Endothelial cell of umbilical vein (primary cell): ENCODE results near the gene LRP6. TPM values are rescaled to one million over a fixed set of nuclear protein-coding genes. Genes with fewer than 3 reads are reported as not detected.

Source experiments
- BruUV-seq: library from RNA; stranded (reverse); fragments of 400-500 nt; replicated peaks from 2 replicates; lab custom pipeline; 2021; lab: Mats Ljungman, UMichigan
- CTCF ChIA-PET: fragments of 300-600, 350-600 bp; sonication (Branson Sonifier 250); formaldehyde crosslinking; loops from one replicate; lab custom pipeline; 2021; ENCODE audit warnings: antibody characterized with exemption, inconsistent platforms; lab: Charles Lee
- POLR2A ChIA-PET: fragments of 300-600, 350-600 bp; sonication (Branson Sonifier 250); formaldehyde crosslinking; loops from one replicate; lab custom pipeline; 2021; ENCODE audit warnings: antibody characterized with exemption, inconsistent platforms; lab: Charles Lee
- DNase-seq: peaks from one replicate; pipeline ENCODE4 v3.0.0-alpha.2; 2011; ENCODE audit warnings: low read depth, low spot score
- FAIRE-seq: peaks from 2 replicates; lab custom pipeline; 2011; peaks lifted over from hg19 to GRCh38; lab: Jason Lieb, UNC
- H2AFZ ChIP-seq: 2 replicates; pipeline ENCODE4 v1.6.0; 2012; ENCODE audit warnings: low read depth, low read length, control low read depth, inconsistent platforms
- H3K27ac ChIP-seq: 2 replicates; pipeline ENCODE4 v1.5.1; 2011; ENCODE audit warnings: low read depth, mild to moderate bottlenecking, control low read depth, low read length, moderate library complexity; ENCODE audit not compliant: insufficient read depth
- H3K27me3 ChIP-seq, 2 experiments: 2 replicates each; pipeline versions ENCODE4 v1.6.0 to v1.6.1; 2011; ENCODE audit warnings: low read length in 2 of 2, mixed read lengths in 1 of 2; ENCODE audit not compliant: control insufficient read depth in 2 of 2, insufficient read depth in 2 of 2
- H3K36me3 ChIP-seq, 2 experiments: 2 replicates in 1 of 2; 3 replicates in 1 of 2; pipeline ENCODE4 v1.5.1; 2011; ENCODE audit warnings: low read length in 2 of 2, mild to moderate bottlenecking in 1 of 2, moderate library complexity in 1 of 2; ENCODE audit not compliant: control insufficient read depth in 2 of 2, insufficient read depth in 2 of 2; ENCODE audit errors: extremely low read depth in 1 of 2
- H3K4me1 ChIP-seq: 3 replicates; pipeline ENCODE4 v1.5.1; 2011; ENCODE audit warnings: mild to moderate bottlenecking, low read length; ENCODE audit not compliant: control insufficient read depth, insufficient read depth; ENCODE audit errors: extremely low read depth
- H3K4me2 ChIP-seq: 2 replicates; pipeline ENCODE4 v1.6.1; 2011; ENCODE audit warnings: low read length, control low read depth, mixed read lengths; ENCODE audit not compliant: insufficient read depth
- H3K4me3 ChIP-seq, 3 experiments: fragments of 200-600 bp in 1 of 3; sonication (generic), shearing (Covaris generic) in 1 of 3; replicated peaks in 1 of 3; 2 replicates each; pipeline ENCODE4 v1.5.1; 2011 to 2016; ENCODE audit warnings: control low read depth in 3 of 3, low read length in 3 of 3, mild to moderate bottlenecking in 2 of 3, inconsistent platforms in 1 of 3, low read depth in 1 of 3, moderate library complexity in 1 of 3; ENCODE audit not compliant: insufficient read depth in 1 of 3
- H3K79me2 ChIP-seq: 2 replicates; pipeline ENCODE4 v1.6.0; 2012; ENCODE audit warnings: low read length, inconsistent platforms; ENCODE audit not compliant: control insufficient read depth, insufficient read depth
- H3K9ac ChIP-seq: replicated peaks from 2 replicates; pipeline ENCODE3; 2011; ENCODE audit warnings: low read length, control low read depth; ENCODE audit not compliant: insufficient read depth; ENCODE audit errors: extremely low read depth
- H3K9me1 ChIP-seq: replicated peaks from 3 replicates; pipeline ENCODE4 v1.6.0; 2011; ENCODE audit warnings: mild to moderate bottlenecking, low read length; ENCODE audit not compliant: control insufficient read depth, insufficient read depth; ENCODE audit errors: extremely low read depth
- H3K9me3 ChIP-seq: replicated peaks from 2 replicates; pipeline ENCODE4 v1.5.1; 2012; ENCODE audit warnings: low read length, inconsistent platforms; ENCODE audit not compliant: control insufficient read depth, insufficient read depth
- H4K20me1 ChIP-seq: replicated peaks from 2 replicates; pipeline ENCODE3; 2011; ENCODE audit warnings: mild to moderate bottlenecking, low read length; ENCODE audit not compliant: control insufficient read depth, insufficient read depth; ENCODE audit errors: extremely low read depth
- FOS ChIP-seq: IDR thresholded peaks from 2 replicates; pipeline ENCODE4 v1.6.1; 2011; ENCODE audit warnings: mild to moderate bottlenecking, low read length, moderate library complexity, borderline replicate concordance; ENCODE audit not compliant: insufficient read depth
- GATA2 ChIP-seq: IDR thresholded peaks from 2 replicates; pipeline ENCODE4 v1.7.0; 2011; ENCODE audit warnings: low read depth, mild to moderate bottlenecking, moderate library complexity, mixed read lengths, low read length; ENCODE audit not compliant: insufficient read length, insufficient read depth
- JUN ChIP-seq: IDR thresholded peaks from 2 replicates; pipeline ENCODE4 v1.6.1; 2011; ENCODE audit warnings: borderline replicate concordance, low read depth; ENCODE audit not compliant: insufficient read length, insufficient read depth
- MYC ChIP-seq: IDR thresholded peaks from one replicate; pipeline ENCODE4 v1.6.1; 2011; ENCODE audit warnings: mild to moderate bottlenecking, low read depth, low read length
- POLR2A ChIP-seq: IDR thresholded peaks from 2 replicates; pipeline ENCODE4 v1.6.1; 2012; ENCODE audit warnings: low read depth, mild to moderate bottlenecking, control low read depth, low read length
- POLR2AphosphoS5 ChIP-seq: IDR thresholded peaks from 2 replicates; pipeline ENCODE4 v1.6.1; 2012; ENCODE audit warnings: low read depth, mild to moderate bottlenecking, control low read depth, low read length, moderate library complexity; ENCODE audit not compliant: insufficient read depth
- dilution Hi-C: fragments of 300-500 bp; cut with MboI; formaldehyde crosslinking; loops from one replicate; pipeline ENCODE4 v1.15.0; 2019; ENCODE audit warnings: low sequenced_read_pairs; ENCODE audit not compliant: extremely low pct_ligation_motif_present
- intact Hi-C: fragments of 100-400 bp; cut with micrococcal nuclease; formaldehyde crosslinking; loops from one replicate; pipeline ENCODE4 v1.10.0; 2022
- polyA plus RNA-seq, 4 experiments: library from polyadenylated mRNA; depleted of rRNA in 3 of 4; stranded (reverse) in 3 of 4; unstranded in 1 of 4; fragments of >200 nt; gene quantifications; 2 replicates each; pipeline versions ENCODE4 v1.2.1 to v1.2.3, GENCODE V29; 2011 to 2012; ENCODE audit warnings: missing spikeins in 1 of 4
- total RNA-seq: library from RNA; stranded (reverse); gene quantifications from 2 replicates; pipeline ENCODE4 v1.2.3, GENCODE V29; 2021
- TF ChIP-seq, protein P1 (sequence below): IDR thresholded peaks from 2 replicates; pipeline ENCODE4 v1.6.1; 2011; ENCODE audit not compliant: insufficient read depth, insufficient read length

Gene LRP6
- total and polyA plus RNA-seq, 2 donors (not counting 3 experiments of a cell fraction or from before 2014, with no cell fraction given) = 28.5 to 41.7 TPM

DNA sequence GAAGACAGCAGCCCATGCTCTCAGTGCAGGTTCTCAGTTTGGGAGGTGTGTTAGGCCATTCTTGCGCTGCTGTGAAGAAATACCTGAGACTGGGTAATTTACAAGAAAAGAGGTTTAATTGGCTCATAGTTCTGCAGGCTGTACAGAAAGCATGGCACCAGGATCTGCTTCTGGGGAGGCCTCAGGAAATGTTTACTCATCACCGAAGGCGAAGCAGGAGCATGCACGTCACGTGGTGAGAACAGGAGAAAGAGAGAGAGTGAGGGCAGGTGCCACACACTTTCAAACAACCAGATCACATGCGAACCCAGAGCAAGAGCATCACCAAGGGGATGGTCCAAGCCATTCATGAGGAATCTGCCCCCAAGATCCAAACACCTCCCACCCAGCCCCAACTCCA is 9.0 kb upstream of the LRP6 start:
- Histone ChIP-seq H3K4me3 (no peak overlapping the region), H3K27me3 (no peaks in the 10 kb centered on the region), H4K20me1 (no peaks in the 10 kb centered on the region), H2AFZ (no peak overlapping the region), H3K4me1 (no peaks in the 10 kb centered on the region), H3K4me2 (no peak overlapping the region), H3K36me3 (no peaks in the 10 kb centered on the region), H3K79me2 (no peaks in the 10 kb centered on the region), H3K9ac (no peak overlapping the region), H3K9me1 (no peaks in the 10 kb centered on the region), H3K9me3 (no peaks in the 10 kb centered on the region), H3K27ac (no peak overlapping the region)
- DNase-seq (no peak), FAIRE-seq (no peak)
- ChIA-PET CTCF (no interaction called here), POLR2A (no interaction called here)
- dilution Hi-C loops = no loop called here
- BruUV-seq = no TSS peak
- TF ChIP-seq, protein P1, sequence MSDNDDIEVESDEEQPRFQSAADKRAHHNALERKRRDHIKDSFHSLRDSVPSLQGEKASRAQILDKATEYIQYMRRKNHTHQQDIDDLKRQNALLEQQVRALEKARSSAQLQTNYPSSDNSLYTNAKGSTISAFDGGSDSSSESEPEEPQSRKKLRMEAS = no peak
- TF ChIP-seq JUN (no peak), POLR2AphosphoS5 (no peak), FOS (no peak)
- intact Hi-C loops = no loop called here

DNA sequence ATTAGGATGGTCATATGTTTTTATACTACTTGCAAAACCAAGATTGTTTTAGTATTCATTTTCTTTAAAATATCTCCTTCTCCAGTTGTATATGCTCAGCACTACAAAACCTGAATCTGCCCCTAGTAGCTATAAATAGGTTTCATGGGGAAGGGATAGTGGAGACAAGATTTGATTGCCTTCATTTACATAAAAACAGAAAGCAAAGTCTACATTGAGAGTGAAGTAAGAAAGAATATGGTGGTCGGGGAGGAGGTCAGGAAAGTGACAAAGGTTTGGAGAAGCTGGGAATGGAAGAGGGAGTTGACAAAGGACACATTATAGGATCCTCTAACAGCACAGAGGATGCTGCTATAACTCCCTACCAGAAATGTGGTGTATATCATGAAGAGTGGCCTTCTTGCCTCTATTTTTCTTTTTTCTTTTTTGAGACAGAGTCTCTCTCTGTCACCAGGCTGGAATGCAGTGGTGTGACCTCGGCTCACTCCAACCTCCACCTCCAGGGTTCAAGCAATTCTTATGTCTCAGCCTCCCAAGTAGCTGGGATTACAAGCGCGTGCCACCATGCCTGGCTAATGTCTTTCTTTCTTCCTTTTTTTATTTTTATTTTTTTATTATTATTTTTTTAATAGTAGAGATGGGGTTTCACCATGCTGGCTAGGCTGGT is 6.6 kb upstream of the LRP6 start:
- Histone ChIP-seq H4K20me1 (no peaks in the 10 kb centered on the region), H3K9me1 (no peaks in the 10 kb centered on the region), H3K4me1 (no peaks in the 10 kb centered on the region), H3K9ac (no peak overlapping the region), H3K9me3 (no peaks in the 10 kb centered on the region), H3K36me3 (no peaks in the 10 kb centered on the region), H3K27ac (no peak overlapping the region), H3K4me3 (no peak overlapping the region), H3K4me2 (no peak overlapping the region), H3K79me2 (no peaks in the 10 kb centered on the region), H2AFZ (no peak overlapping the region), H3K27me3 (no peaks in the 10 kb centered on the region)
- ChIA-PET CTCF (interaction anchor here (0.8 to 1.0 kb wide), 2 partner anchors 63 to 112 kb away, joined by 3 read pairs; no protein-coding TSS in a partner anchor), POLR2A (no interaction called here)
- TF ChIP-seq GATA2 = no peak
- TF ChIP-seq, protein P1 = no peak
- TF ChIP-seq MYC = no peak
- no peak for TF ChIP-seq POLR2A
- dilution Hi-C loops (no loop called here), intact Hi-C loops (no loop called here)
- FAIRE-seq (no peak), DNase-seq (no peak)
- BruUV-seq = no TSS peak
